Femur (tissue), 1 donor: ENCODE measurements around the gene GJC1.

ENCODE experiments used
- DNase-seq: peaks from one replicate; pipeline ENCODE4 v3.0.0-alpha.2; 2017

Gene GJC1

GRCh38 chr17:44829523-44830358 is at the start of gene GJC1:
TSS of gene GJC1 (minus strand) at chr17:44830287. CDS start at chr17:44805817, 24,470 bp downstream.
- peak; percentile 67 for DNase-seq

DNA sequence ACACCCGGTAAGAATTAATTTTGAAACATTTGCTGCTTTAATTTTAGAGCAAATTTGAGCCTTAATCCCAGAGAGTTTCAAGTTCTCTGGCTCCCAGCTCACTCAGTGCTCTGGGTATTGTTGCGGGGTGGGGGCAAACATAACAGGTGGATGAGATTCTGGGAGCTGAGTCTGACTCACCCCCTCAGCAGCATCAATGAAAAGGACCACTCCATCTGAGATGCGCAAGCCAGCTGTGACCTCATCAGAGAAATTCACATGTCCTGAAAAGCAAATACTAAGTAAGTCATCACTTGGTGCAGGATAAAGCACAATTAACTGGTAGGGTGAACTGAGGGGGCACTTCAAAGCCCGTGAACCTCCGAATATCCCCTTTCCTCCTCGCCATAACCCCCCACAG is 49.3 kb upstream of the GJC1 start:
- no peak for DNase-seq

- DNase-seq, result no peak
Measured at GRCh38 chr17:44878627-44879221, 48.6 kb upstream of the GJC1 start.

DNA sequence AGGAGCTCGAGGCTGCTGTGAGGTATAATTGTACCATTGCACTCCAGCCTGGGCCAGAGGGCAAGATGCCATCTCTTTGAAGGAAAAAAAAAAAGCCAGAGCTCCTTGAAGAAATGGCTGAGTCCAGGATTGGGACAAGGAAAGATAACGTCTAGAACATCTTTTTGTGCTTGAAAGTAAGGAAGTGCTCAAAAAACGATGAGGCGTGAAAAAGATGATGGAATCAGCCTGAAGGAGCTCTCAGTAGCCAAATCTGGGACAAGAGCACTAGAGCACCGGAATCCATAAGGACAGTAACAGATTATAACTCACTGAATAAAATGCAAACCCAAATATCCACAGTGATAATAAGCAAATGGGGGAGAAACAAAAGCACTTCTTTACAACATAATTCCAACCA is 47.0 kb upstream of the GJC1 start:
- DNase-seq, result no peak

- DNase-seq, result no peak
Measured at GRCh38 chr17:44875761-44876160, 45.7 kb upstream of the GJC1 start.

- DNase-seq, result no peak
Measured at GRCh38 chr17:44872131-44872768, 42.2 kb upstream of the GJC1 start.

- DNase-seq, result no peak
Measured at GRCh38 chr17:44871556-44871955, 41.5 kb upstream of the GJC1 start.

- DNase-seq, result no peak
Measured at GRCh38 chr17:44867841-44868240, 37.8 kb upstream of the GJC1 start.

GRCh38 chr17:44865931-44866330 is 35.8 kb upstream of the GJC1 start:
- DNase-seq, result no peak

- peak; percentile 76 for DNase-seq
Measured at GRCh38 chr17:44865231-44865660, 35.2 kb upstream of the GJC1 start.

GRCh38 chr17:44864831-44865230 is 34.7 kb upstream of the GJC1 start:
- no peak for DNase-seq

DNA sequence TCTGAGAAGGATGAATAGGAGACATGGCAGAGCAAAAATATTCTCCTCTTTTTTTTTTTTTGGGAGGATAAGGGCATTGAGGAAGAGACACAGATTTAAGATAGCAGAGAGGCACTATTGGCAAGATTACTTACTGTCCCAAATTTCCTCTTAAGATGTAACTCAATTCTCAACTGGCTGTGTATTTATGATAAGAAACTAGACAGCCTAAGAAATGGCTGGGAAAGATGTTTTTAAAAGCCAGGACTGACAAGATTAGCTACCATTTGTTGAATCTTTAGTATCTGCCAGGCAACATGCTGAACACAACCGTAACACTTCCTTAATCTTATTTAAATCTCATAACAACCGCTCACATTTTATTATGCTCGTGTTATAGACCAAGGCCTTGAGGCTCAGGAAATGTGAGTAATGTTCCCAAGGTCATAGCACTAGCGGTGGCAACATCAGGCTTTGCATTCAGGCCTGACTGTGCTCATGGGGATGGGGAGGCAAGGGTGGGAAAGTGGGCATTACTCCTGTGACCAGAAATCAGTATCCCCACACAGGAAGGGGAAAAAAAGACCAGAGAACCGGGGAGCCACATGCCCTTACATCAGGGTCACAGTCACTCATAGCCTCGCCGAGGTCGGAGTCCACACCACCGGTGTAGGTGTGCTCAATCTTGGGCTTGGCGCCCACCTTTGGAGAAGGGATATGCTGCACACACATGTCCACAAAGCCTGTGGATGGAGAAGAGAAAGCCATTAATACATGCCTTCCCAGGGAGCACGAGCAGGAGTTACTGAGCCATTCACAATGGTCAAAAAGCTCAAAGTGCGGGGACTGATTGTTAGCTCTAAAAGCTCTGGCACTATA is 33.2 kb upstream of the GJC1 start:
- DNase-seq, result no peak

GRCh38 chr17:44862278-44862914 is 32.3 kb upstream of the GJC1 start:
- DNase-seq, result no peak

DNA sequence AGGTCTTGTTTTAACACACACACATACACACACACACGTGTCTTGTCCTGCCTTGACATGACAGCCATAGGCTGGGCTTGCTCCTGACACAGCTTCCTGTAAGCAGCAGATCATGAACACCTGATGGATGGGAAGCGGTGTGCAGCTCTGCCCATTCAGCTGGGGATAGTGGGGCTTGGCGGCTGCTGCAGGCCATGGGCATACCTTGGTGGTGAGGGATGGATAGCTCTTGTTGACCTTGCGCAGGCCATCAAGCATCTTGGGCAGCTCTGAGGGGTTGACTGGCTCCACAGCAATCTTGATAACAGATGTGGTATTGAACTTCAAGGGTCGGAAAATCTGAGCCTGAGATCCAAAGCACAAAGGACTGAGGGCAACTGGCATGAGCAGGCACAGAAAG is 29.6 kb upstream of the GJC1 start:
- no peak for DNase-seq

DNA sequence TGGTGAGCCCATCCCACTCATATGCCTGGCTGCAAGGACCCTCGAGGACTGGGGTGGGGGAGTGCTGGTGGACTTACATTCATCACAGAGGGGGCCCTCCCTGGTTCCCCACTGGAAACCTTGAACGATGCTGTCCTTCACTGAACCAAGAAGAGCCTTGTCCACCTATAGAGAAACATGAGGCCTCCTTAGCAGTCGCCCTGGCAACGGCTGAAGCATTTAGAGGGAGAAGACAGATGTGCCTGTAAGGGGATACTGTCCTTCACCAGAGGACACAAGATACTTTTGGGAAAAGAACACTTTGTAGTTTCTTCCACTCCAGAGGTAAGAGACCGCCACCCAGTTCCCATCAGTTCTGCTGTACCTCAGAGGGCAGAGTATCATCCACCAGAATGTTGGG is 24.1 kb upstream of the GJC1 start:
- DNase-seq, result no peak

DNA sequence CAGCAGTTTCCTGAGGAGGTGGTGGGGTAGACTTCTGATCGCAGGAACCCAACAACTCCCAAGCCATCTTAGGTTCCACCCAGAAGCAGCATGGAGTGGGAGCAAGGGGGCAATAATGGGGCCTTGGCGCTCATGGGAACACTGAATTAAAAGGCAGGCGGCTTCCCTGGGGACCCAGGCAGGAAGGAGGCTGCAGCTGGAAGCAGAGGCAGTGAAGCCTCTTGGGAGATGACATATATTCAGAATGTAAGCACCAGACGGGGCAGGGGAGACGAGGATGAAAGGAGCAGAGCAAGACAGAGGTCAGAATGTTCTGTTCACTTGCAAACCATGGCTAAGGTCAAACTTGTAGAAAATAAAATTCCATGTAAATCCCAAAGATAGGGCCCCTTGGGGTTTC is 20.5 kb upstream of the GJC1 start:
- no peak for DNase-seq

GRCh38 chr17:44850025-44850424 is 19.9 kb upstream of the GJC1 start:
- DNase-seq, result no peak

DNA sequence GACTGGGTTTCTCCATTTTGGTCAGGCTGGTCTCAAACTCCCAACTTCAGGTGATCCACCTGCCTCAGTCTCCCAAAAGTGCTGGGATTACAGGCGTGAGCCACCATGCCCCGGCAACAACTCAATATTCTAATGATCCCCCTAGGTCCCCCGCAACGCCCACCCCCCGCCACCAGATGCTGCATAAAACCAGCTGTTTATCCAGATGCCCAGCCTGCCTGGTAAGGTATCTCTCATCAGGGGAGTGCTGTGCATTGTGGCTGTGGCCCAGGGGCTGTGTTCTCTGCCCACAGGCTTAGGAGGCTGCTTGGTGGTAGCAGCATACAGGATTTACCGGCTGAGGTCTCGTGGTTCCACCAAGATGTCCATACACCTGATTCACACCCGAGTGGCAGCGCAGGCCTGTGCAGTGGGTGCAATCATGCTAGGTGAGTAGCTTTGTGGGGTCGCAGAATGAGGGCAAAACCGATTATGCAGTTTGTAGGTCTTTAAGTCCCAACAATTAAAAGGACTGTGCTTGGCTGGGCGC is 18.9 kb upstream of the GJC1 start:
- no peak for DNase-seq

GRCh38 chr17:44848257-44848795 is 18.2 kb upstream of the GJC1 start:
- DNase-seq, result no peak

GRCh38 chr17:44847586-44847985 is 17.5 kb upstream of the GJC1 start, which contains the start of gene HIGD1B:
TSS of gene HIGD1B (plus strand) at chr17:44847883. CDS start at chr17:44848153, 270 bp downstream.
- no peak for DNase-seq

DNA sequence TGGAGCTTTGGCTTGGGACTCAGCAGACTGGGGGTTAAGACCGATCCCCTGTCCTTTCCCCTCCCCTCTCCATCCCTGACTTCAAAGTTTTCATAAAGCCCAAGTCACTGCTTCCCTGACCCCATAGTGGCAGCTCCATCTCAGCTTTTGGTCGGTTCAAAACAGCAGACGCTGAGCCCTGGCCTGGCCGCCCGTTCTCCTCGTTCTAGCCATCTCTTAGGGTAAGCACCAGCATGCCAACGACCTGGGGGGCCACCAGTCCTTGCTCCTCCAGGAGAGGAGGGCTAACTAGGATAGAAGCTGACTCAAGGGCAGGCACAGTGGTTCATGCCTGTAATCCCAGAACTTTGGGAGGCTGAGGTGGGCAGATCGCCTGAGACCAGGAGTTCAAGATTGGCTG is 16.1 kb upstream of the GJC1 start:
- no peak for DNase-seq

DNA sequence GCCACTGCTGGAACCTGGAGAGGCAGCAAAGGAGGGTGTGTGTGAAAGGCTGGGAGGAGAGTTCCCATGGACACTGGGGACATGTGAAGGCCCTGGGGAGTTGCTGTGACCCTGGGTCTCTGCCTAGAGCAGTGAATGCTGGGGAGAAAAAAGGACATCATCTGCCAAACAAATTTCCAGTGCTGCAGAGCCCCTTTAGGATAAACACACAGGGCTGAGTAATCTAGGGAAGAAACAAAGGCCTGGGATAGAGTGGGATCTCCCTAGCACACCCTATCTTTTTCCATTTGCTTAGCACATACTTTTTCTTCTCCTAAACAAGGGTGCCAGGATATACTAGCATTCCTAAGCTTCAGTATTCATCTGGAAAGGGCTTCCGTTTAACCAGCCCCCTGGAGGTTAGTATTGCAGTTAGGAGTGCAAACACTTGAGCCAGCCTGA is 14.3 kb upstream of the GJC1 start:
- DNase-seq, result no peak
